Ascending aorta (tissue), 2 donors: ENCODE measurements around the gene ZDHHC7. TPM values are rescaled to one million over a fixed set of nuclear protein-coding genes. Genes with fewer than 3 reads are reported as not detected.

ENCODE experiments used
- DNase-seq, 2 donors: peaks; one replicate each; pipeline ENCODE4 v3.0.0-alpha.2; 2019; ENCODE audit warnings: low spot score in 2 of 2
- H3K27ac ChIP-seq, 2 donors: fragments of 200-600 bp; sonication (generic); one replicate each; pipeline ENCODE4 v1.5.1; 2016 to 2017; ENCODE audit warnings: mild to moderate bottlenecking in 1 of 2
- H3K27me3 ChIP-seq: fragments of 200-600 bp; sonication (generic); one replicate; pipeline ENCODE4 v1.5.1; 2017
- H3K36me3 ChIP-seq, 2 donors: fragments of 200-600 bp; sonication (generic); one replicate each; pipeline ENCODE4 v1.5.1; 2016
- H3K4me1 ChIP-seq, 2 donors: fragments of 200-600 bp; sonication (generic); one replicate each; pipeline ENCODE4 v1.5.1; 2016 to 2017; ENCODE audit warnings: mild to moderate bottlenecking in 1 of 2
- H3K4me3 ChIP-seq, 2 donors: fragments of 200-600 bp; sonication (generic); one replicate each; pipeline ENCODE4 v1.5.1; 2016 to 2017; ENCODE audit warnings: mild to moderate bottlenecking in 1 of 2
- H3K9me3 ChIP-seq, 2 donors: fragments of 200-600 bp; sonication (generic); one replicate each; pipeline ENCODE4 v1.5.1; 2016
- intact Hi-C: fragments of 100-400 bp; cut with DNase I; formaldehyde crosslinking; loops from one replicate; pipeline ENCODE4 v1.15.1; 2023
- total RNA-seq: library from RNA; depleted of rRNA; stranded (reverse); fragments of >200 nt; gene quantifications from one replicate; pipeline ENCODE4 v1.1.0, GENCODE V29; 2016
- TF ChIP-seq, protein P1 (sequence below), 3 experiments: fragments of 200-600 bp in 2 of 3; fragments of 450-650 bp in 1 of 3; sonication (generic) in 2 of 3; IDR thresholded peaks; one replicate each; pipeline ENCODE4 v1.5.1; 2016 to 2019; ENCODE audit warnings: antibody characterized with exemption in 3 of 3, mild to moderate bottlenecking in 1 of 3, moderate library complexity in 1 of 3

ZDHHC7 gene
- total RNA-seq, 1 donor from 2014 or later = 70.7 TPM

DNA sequence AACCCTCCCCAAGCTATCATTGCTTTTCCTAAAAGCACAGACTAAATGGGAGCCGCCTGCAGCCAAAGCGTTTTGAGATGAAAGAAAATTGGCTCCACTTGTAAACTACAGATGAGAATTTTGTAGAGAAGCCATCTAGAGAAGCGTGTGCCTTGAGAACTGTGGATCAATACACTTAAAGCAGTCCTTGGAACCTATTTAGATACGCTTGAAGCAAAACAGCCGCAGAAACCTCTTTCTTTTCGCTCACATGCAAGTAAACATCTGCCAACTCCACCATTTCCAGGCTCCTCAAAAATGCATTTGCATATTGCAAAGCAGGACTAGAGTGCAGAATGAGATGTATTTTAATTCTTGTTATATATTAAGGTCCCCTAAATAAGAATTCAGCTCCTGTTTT lies 29.4 kb upstream of the ZDHHC7 start:
- Histone ChIP-seq H3K36me3 (no peaks in the 10 kb centered on the region), H3K4me1 (no peaks in the 10 kb centered on the region), H3K4me3 (no peak overlapping the region), H3K9me3 (no peaks in the 10 kb centered on the region), H3K27me3 (no peaks in the 10 kb centered on the region), H3K27ac (no peak overlapping the region)
- intact Hi-C loops = no loop called here
- TF ChIP-seq, protein P1, sequence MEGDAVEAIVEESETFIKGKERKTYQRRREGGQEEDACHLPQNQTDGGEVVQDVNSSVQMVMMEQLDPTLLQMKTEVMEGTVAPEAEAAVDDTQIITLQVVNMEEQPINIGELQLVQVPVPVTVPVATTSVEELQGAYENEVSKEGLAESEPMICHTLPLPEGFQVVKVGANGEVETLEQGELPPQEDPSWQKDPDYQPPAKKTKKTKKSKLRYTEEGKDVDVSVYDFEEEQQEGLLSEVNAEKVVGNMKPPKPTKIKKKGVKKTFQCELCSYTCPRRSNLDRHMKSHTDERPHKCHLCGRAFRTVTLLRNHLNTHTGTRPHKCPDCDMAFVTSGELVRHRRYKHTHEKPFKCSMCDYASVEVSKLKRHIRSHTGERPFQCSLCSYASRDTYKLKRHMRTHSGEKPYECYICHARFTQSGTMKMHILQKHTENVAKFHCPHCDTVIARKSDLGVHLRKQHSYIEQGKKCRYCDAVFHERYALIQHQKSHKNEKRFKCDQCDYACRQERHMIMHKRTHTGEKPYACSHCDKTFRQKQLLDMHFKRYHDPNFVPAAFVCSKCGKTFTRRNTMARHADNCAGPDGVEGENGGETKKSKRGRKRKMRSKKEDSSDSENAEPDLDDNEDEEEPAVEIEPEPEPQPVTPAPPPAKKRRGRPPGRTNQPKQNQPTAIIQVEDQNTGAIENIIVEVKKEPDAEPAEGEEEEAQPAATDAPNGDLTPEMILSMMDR (IDR thresholded peaks at IDR 0.05) = no peak
- no peak for DNase-seq

DNA sequence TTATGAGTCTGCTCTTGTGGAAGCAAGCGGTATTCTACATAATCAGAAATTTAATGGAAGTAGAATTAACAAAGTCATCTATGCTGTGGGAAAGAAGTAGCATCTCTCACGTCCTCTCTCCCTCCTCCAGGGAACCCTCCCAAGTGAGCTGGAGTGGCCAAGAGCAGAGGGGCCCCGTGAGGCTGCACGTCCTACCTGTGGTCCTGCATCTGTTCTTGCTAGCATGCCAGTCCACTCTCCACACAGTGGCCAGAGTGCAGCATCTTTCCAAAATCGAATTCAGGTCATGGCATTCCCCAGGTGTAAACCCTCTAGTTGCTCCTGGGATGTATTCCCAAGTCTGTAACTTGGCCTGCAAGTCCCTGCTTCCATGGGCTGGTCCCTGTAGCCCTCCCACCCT lies 26.4 kb upstream of the ZDHHC7 start:
- H3K27ac ChIP-seq = no peak overlapping the region

DNA sequence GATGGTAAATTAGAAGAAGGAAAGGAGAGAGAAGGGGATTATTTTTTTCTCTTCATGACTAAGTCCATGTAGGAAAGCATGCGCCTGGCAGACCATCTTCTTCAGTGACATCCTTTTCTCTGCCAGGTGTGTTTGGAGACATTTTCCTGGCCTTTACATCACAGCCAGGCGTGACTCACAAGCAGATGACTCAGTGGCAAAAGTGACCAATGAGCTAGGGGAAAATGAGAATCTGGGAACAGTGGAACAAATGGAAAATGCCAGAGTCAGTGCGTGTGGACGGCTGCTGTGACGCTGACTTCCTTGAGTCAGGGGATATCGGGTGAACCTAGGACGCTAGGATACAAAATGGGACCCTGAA lies 25.7 kb upstream of the ZDHHC7 start:
- DNase-seq = no peak
- H3K36me3 ChIP-seq = no peaks in the 10 kb centered on the region
- H3K4me1 ChIP-seq = no peaks in the 10 kb centered on the region
- no peak overlapping the region for H3K4me3 ChIP-seq
- H3K9me3 ChIP-seq = no peaks in the 10 kb centered on the region
- intact Hi-C loops = no loop called here
- H3K27me3 ChIP-seq = no peaks in the 10 kb centered on the region
- no peak overlapping the region for H3K27ac ChIP-seq
- TF ChIP-seq, protein P1 (IDR thresholded peaks at IDR 0.05) = no peak

More for the DNA sequence above, 26.4 kb upstream of the ZDHHC7 start:
- TF ChIP-seq, protein P1 (IDR thresholded peaks at IDR 0.05) = no peak
- Histone ChIP-seq H3K36me3 (no peaks in the 10 kb centered on the region), H3K9me3 (no peaks in the 10 kb centered on the region), H3K4me1 (no peaks in the 10 kb centered on the region), H3K4me3 (no peak overlapping the region), H3K27me3 (no peaks in the 10 kb centered on the region)
- no peak for DNase-seq
- intact Hi-C loops = no loop called here

DNA sequence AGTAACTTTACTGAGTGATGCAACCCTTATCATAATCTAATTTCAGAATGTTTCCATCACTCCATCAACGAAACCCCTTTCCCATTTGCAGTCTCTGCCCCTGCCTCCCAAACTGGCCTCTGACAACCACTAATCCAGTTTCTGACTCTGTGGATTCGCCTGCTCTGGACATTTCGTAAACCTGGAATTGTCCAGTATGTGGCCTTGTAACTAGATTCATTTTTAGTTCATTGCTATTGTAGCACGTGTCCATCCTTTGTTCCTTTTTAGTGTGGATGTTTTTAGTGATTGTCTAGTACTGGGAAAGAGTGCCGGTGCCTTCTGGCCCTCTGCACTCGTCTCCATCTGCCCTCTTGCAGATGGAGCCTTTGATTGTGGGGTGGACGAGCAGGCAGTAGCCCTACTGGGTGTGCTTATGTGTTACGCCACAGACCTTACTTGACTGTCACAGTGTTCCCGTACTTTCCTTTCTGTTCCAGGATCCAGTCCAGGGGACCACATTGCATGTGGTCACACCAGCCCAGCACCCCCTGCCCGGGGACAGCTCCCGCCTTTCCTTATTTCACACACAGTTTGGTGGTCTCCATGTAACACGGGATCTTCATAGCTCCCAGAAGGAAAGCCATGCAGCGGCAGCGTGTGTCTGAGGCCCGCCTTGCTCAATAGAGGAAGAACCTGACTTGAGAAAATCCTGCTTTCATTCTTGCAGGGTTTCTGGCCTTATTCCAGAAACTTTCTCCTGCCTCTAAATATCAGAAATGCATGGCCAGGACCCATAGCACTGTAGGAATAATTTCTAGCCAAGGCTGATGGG lies 25.1 kb upstream of the ZDHHC7 start:
- intact Hi-C loops = no loop called here

DNA sequence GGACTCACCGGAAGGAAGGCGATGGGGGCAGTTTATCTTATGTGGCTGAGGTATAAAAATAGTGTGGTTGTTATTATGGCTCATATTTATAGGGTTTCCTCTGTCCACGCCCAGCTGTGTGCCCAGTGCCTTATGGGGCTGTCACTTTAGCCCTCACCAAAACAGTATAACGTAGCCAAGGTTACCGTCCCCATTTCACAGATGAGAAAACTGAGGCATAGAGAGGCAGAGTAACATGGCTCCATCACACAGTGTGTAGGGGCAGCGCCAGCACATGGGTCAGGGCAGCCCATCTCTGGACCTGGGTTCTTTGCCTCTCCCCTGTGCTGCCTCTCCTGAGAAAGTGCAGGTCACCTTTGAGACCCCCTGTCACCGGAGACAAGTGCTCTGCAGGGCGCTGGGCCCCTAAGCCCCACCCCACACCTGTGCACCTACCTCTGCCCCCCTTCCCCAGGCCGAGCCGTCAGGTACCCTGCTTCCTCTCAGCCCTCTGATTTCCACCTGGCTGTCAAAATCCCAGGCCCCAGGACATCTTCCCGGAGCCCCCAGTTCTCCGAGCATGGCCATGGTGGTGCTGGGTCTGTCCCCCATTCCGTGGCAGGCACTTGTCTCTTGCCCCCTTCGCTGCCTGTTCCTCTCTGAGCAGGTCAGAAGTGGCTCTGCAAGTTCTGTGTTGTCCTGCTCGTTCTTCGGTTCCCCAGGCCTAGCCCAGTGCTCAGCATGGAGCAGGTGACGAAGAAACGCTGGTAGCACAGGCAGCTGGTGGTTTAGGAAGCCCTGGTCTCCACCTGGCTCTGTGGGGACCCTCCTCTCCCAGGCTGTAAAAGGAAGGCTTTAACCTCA lies 23.5 kb upstream of the ZDHHC7 start:
- Histone ChIP-seq H3K36me3 (no peaks in the 10 kb centered on the region), H3K27ac (no peak overlapping the region), H3K4me3 (no peak overlapping the region), H3K27me3 (no peaks in the 10 kb centered on the region), H3K4me1 (no peaks in the 10 kb centered on the region), H3K9me3 (no peaks in the 10 kb centered on the region)
- DNase-seq = no peak
- intact Hi-C loops = no loop called here
- TF ChIP-seq, protein P1 (IDR thresholded peaks at IDR 0.05) = no peak

More for the DNA sequence above, 25.1 kb upstream of the ZDHHC7 start:
- H3K9me3 ChIP-seq = no peaks in the 10 kb centered on the region
- no peaks in the 10 kb centered on the region for H3K4me1 ChIP-seq
- H3K4me3 ChIP-seq = no peak overlapping the region
- H3K36me3 ChIP-seq = no peaks in the 10 kb centered on the region
- TF ChIP-seq, protein P1 (IDR thresholded peaks at IDR 0.05) = no peak
- DNase-seq = no peak
- no peaks in the 10 kb centered on the region for H3K27me3 ChIP-seq
- no peak overlapping the region for H3K27ac ChIP-seq
